ENCODE results near the gene IDH3A. TPM values are rescaled to one million over a fixed set of nuclear protein-coding genes. Genes with fewer than 3 reads are reported as not detected.

Gene IDH3A
- total RNA-seq, 3 donors from 2014 or later (not counting 1 experiment from before 2014, with no cell fraction given): 43.5 to 55.1 (median 53.3) TPM

GRCh38 chr15:78104119-78104479 lies 45.1 kb upstream of the IDH3A start:
- H3K4me1 Mint-ChIP-seq: peaks cover 46 to 48% of the 10 kb centered on the region in 2 donors

GRCh38 chr15:78104566-78105475 lies 44.3 kb upstream of the IDH3A start:
- H3K4me1 ChIP-seq (ENCODE audit: control insufficient read depth, insufficient read depth, low read length): peaks cover 69% of the 10 kb centered on the region
- H3K27me3 Mint-ChIP-seq (ENCODE audit: low read depth in 2 of 2): no peaks in the 10 kb centered on the region
- no peaks in the 10 kb centered on the region for H3K27me3 ChIP-seq (ENCODE audit: control insufficient read depth, insufficient read depth, low read length)
- peak overlapping the region; percentile 12 for H3K27ac ChIP-seq (ENCODE audit: low read length)
- 56% methylated on average over 12 of the region's 12 CpGs for WGBS (ENCODE audit: insufficient coverage)
- ATAC-seq: no peak
- peak overlapping the region; percentile 70 for H3K4me3 Mint-ChIP-seq
- peak overlapping the region in 1 of 2 donors; percentile 69 for H3K27ac Mint-ChIP-seq
- H3K36me3 Mint-ChIP-seq: no peaks in the 10 kb centered on the region
- H3K36me3 ChIP-seq (ENCODE audit: control insufficient read depth, insufficient read depth, low read length): no peaks in the 10 kb centered on the region
- TF ChIP-seq CTCF (IDR thresholded peaks at IDR 0.05): no peak
- no peaks in the 10 kb centered on the region for H3K9me3 ChIP-seq (ENCODE audit: control insufficient read depth, insufficient read depth, low read length)
- DNase-seq: peak in 1 of 2 donors; percentile 19
- intact Hi-C loops (cut with micrococcal nuclease): loop anchor here (5.0 kb wide), 1 partner anchor 38 kb away; no protein-coding TSS in a partner anchor
- no peak overlapping the region for H3K4me3 ChIP-seq (ENCODE audit: low read length)
- peaks cover 46 to 48% of the 10 kb centered on the region in 2 donors for H3K4me1 Mint-ChIP-seq
- H3K9me3 Mint-ChIP-seq: no peaks in the 10 kb centered on the region

More at GRCh38 chr15:78104119-78104479, 45.1 kb upstream of the IDH3A start:
- Histone ChIP-seq H3K36me3 (ENCODE audit: control insufficient read depth, insufficient read depth, low read length) (no peaks in the 10 kb centered on the region), H3K4me3 (ENCODE audit: low read length) (no peak overlapping the region), H3K27me3 (ENCODE audit: control insufficient read depth, insufficient read depth, low read length) (no peaks in the 10 kb centered on the region), H3K27ac (ENCODE audit: low read length) (peak overlapping the region; percentile 41), H3K4me1 (ENCODE audit: control insufficient read depth, insufficient read depth, low read length) (peaks cover 69% of the 10 kb centered on the region), H3K9me3 (ENCODE audit: control insufficient read depth, insufficient read depth, low read length) (no peaks in the 10 kb centered on the region)
- no peak for DNase-seq
- peak in 1 of 3 donors; percentile 11 for ATAC-seq
- Mint-ChIP-seq H3K27me3 (ENCODE audit: low read depth in 2 of 2) (no peaks in the 10 kb centered on the region), H3K36me3 (no peaks in the 10 kb centered on the region), H3K27ac (peak overlapping the region; percentile 48 to 69), H3K4me3 (peak overlapping the region; percentile 67), H3K9me3 (no peaks in the 10 kb centered on the region)
- intact Hi-C loops (cut with micrococcal nuclease): loop anchor here (5.0 kb wide), 1 partner anchor 37 kb away; no protein-coding TSS in a partner anchor
- TF ChIP-seq CTCF (IDR thresholded peaks at IDR 0.05): no peak
- WGBS (ENCODE audit: insufficient coverage): 72% methylated on average over 4 of the region's 4 CpGs

GRCh38 chr15:78105476-78106241 lies 43.5 kb upstream of the IDH3A start:
- Mint-ChIP-seq H3K36me3 (no peaks in the 10 kb centered on the region), H3K4me1 (peaks cover 46 to 48% of the 10 kb centered on the region in 2 donors), H3K27me3 (ENCODE audit: low read depth in 2 of 2) (no peaks in the 10 kb centered on the region), H3K4me3 (peak overlapping the region; percentile 70), H3K27ac (peak overlapping the region; percentile 14 to 69), H3K9me3 (no peaks in the 10 kb centered on the region)
- intact Hi-C loops (cut with micrococcal nuclease): loop anchor here (1.0 kb wide), 1 partner anchor 71 kb away; no protein-coding TSS in a partner anchor
- DNase-seq: peak in 1 of 2 donors; percentile 28
- Histone ChIP-seq H3K4me1 (ENCODE audit: control insufficient read depth, insufficient read depth, low read length) (peaks cover 69% of the 10 kb centered on the region), H3K27ac (ENCODE audit: low read length) (peak overlapping the region; percentile 12), H3K36me3 (ENCODE audit: control insufficient read depth, insufficient read depth, low read length) (no peaks in the 10 kb centered on the region), H3K4me3 (ENCODE audit: low read length) (no peak overlapping the region), H3K27me3 (ENCODE audit: control insufficient read depth, insufficient read depth, low read length) (no peaks in the 10 kb centered on the region), H3K9me3 (ENCODE audit: control insufficient read depth, insufficient read depth, low read length) (no peaks in the 10 kb centered on the region)
- WGBS (ENCODE audit: insufficient coverage): 50% methylated on average over 16 of the region's 16 CpGs
- TF ChIP-seq CTCF (IDR thresholded peaks at IDR 0.05): no peak
- ATAC-seq: peak in 2 of 3 donors; percentile 19 to 42

Data from natural killer cell (primary cell).